ENCODE data around the gene AQP1.

The AQP1 gene

GRCh38 chr7:30909431-30909830 is 2.2 kb upstream of the AQP1 start:
- H3K4me3 ChIP-seq (ENCODE audit: low read depth, low read length) = no peak overlapping the region
- TF ChIP-seq CTCF (IDR thresholded peaks at IDR 0.05; ENCODE audit: borderline replicate concordance, insufficient read depth, low read depth, low read length) = no peak

- H3K4me3 ChIP-seq (ENCODE audit: low read depth, low read length) = no peak overlapping the region
Measured at GRCh38 chr7:30910411-30911073, 1.1 kb upstream of the AQP1 start.

GRCh38 chr7:30911133-30911532 is 520 bp upstream of the AQP1 start:
- no peak overlapping the region for H3K4me3 ChIP-seq (ENCODE audit: low read depth, low read length)
- no peak for TF ChIP-seq CTCF (IDR thresholded peaks at IDR 0.05; ENCODE audit: borderline replicate concordance, insufficient read depth, low read depth, low read length)

More at GRCh38 chr7:30910411-30911073, 1.1 kb upstream of the AQP1 start:
- no peak for TF ChIP-seq CTCF (IDR thresholded peaks at IDR 0.05; ENCODE audit: borderline replicate concordance, insufficient read depth, low read depth, low read length)

- TF ChIP-seq CTCF (IDR thresholded peaks at IDR 0.05; ENCODE audit: borderline replicate concordance, insufficient read depth, low read depth, low read length) = no peak
- no peak overlapping the region for H3K4me3 ChIP-seq (ENCODE audit: low read depth, low read length)
Measured at GRCh38 chr7:30912021-30912730, 523 bp downstream of the AQP1 start.

- TF ChIP-seq CTCF (IDR thresholded peaks at IDR 0.05; ENCODE audit: borderline replicate concordance, insufficient read depth, low read depth, low read length) = no peak
- H3K4me3 ChIP-seq (ENCODE audit: low read depth, low read length) = no peak overlapping the region
Measured at GRCh38 chr7:30912731-30912985, 1.0 kb downstream of the AQP1 start.

- TF ChIP-seq CTCF (IDR thresholded peaks at IDR 0.05; ENCODE audit: borderline replicate concordance, insufficient read depth, low read depth, low read length) = no peak
- no peak overlapping the region for H3K4me3 ChIP-seq (ENCODE audit: low read depth, low read length)
Measured at GRCh38 chr7:30912986-30913811, 1.5 kb downstream of the AQP1 start.

Measured in GM12875 (cell line).